Stimulated activated naive CD8-positive, alpha-beta T cell treated with anti-CD3 and anti-CD28 coated beads, Interleukin-15, Interleukin-2, amounts not matched to agents 100 ng/mL and 50 ng/mL, for 24 hours (primary cell): ENCODE measurements around the gene FIGNL2.
"Not testable (repeated sequence)": the region's sequence is repeated elsewhere in the genome, so short reads cannot be mapped to it uniquely, and the experiment has no call there.

Experiments used
- H3K27ac Mint-ChIP-seq: one replicate; pipeline ENCODE4 v1.8.0; 2021; ENCODE audit warnings: mild to moderate bottlenecking, mixed read lengths
- H3K27me3 Mint-ChIP-seq: one replicate; pipeline ENCODE4 v1.8.0; 2021; ENCODE audit warnings: mixed read lengths
- H3K36me3 Mint-ChIP-seq: one replicate; pipeline ENCODE4 v1.8.0; 2021; ENCODE audit warnings: low read depth, mixed read lengths
- H3K4me1 Mint-ChIP-seq: one replicate; pipeline ENCODE4 v1.8.0; 2021; ENCODE audit warnings: low read depth, mixed read lengths
- H3K4me3 Mint-ChIP-seq: one replicate; pipeline ENCODE4 v1.8.0; 2021; ENCODE audit warnings: mild to moderate bottlenecking, mixed read lengths
- H3K9me3 Mint-ChIP-seq: one replicate; pipeline ENCODE4 v1.8.0; 2021; ENCODE audit warnings: mixed read lengths

Gene FIGNL2

GRCh38 chr12:51811203-51812202 is 37.0 kb downstream of the FIGNL2 start:
- peaks cover 10% of the 10 kb centered on the region for H3K27me3 Mint-ChIP-seq
- no peaks in the 10 kb centered on the region for H3K9me3 Mint-ChIP-seq
- H3K4me1 Mint-ChIP-seq = peaks cover 8% of the 10 kb centered on the region
- no peak overlapping the region for H3K4me3 Mint-ChIP-seq
- H3K27ac Mint-ChIP-seq = no peak overlapping the region
- H3K36me3 Mint-ChIP-seq = no peaks in the 10 kb centered on the region

- H3K4me3 Mint-ChIP-seq = no peak overlapping the region
- H3K9me3 Mint-ChIP-seq = no peaks in the 10 kb centered on the region
- H3K36me3 Mint-ChIP-seq = no peaks in the 10 kb centered on the region
- H3K4me1 Mint-ChIP-seq = no peaks in the 10 kb centered on the region
- no peak overlapping the region for H3K27ac Mint-ChIP-seq
- H3K27me3 Mint-ChIP-seq = peaks cover 3% of the 10 kb centered on the region
Observed at GRCh38 chr12:51809193-51809592, 39.3 kb downstream of the FIGNL2 start.

DNA sequence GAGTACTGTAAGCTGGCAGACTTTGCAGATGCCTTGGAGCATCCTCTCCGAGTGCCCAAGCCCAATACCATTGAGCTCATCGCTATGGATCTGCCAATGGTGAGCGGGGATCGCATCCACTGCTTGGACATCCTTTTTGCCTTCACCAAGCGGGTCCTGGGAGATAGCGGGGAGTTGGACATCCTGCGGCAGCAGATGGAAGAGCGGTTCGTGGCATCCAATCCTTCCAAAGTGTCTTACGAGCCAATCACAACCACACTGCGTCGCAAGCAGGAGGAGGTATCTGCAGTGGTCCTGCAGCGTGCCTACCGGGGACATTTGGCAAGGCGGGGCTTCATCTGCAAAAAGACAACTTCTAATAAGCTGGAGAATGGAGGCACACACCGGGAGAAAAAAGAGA is 41.6 kb downstream of the FIGNL2 start:
- Mint-ChIP-seq H3K4me1 (no peaks in the 10 kb centered on the region), H3K36me3 (no peaks in the 10 kb centered on the region), H3K27ac (no peak overlapping the region), H3K4me3 (no peak overlapping the region), H3K9me3 (no peaks in the 10 kb centered on the region), H3K27me3 (peaks cover 3% of the 10 kb centered on the region)

GRCh38 chr12:51801027-51801426 is 47.5 kb downstream of the FIGNL2 start:
- Mint-ChIP-seq H3K4me3 (no peak overlapping the region), H3K27ac (no peak overlapping the region), H3K27me3 (no peaks in the 10 kb centered on the region), H3K4me1 (no peaks in the 10 kb centered on the region), H3K9me3 (no peaks in the 10 kb centered on the region), H3K36me3 (no peaks in the 10 kb centered on the region)

DNA sequence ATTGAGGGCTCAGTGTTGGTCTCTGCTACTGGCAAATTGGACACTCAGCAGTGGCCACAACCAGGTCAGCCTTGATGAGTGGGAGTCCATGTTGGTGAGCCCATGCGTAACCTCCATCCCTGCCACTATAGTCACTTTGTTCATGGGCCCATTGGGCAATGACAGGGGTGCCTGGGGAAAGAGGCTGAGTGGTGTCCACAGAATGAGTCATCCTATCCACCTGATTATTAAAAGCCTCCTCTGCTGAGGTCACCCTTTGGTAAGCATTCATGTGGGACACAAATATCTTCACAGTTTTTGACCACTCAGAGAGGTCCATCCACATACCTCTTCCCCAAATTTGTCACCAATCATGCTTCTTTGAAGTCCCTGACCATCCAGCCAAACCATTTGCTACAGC is 50.0 kb downstream of the FIGNL2 start:
- Mint-ChIP-seq H3K4me1 (no peaks in the 10 kb centered on the region), H3K4me3 (no peak overlapping the region), H3K9me3 (no peaks in the 10 kb centered on the region), H3K36me3 (no peaks in the 10 kb centered on the region), H3K27me3 (no peaks in the 10 kb centered on the region), H3K27ac (no peak overlapping the region)

DNA sequence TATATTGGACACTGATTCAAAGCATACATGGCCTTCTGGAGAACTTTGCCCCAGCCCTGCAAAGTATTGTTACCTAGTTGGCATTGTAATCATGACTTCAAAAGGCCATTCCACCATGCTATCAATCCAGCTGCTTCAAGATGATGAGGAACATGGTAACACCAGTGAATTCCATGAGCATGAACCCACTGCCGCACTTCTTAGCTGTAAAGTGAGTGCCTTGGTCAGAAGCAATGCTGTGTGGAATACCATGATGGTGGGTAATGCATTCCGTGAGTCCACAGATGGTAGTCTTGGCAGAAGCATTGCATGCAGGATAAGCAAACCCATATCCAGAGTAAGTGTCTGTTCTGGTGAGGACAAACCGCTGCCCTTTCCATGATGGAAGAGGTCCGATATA is 50.5 kb downstream of the FIGNL2 start:
- not testable (repeated sequence) for H3K27ac Mint-ChIP-seq, H3K36me3 Mint-ChIP-seq, H3K27me3 Mint-ChIP-seq, H3K4me1 Mint-ChIP-seq, H3K4me3 Mint-ChIP-seq, H3K9me3 Mint-ChIP-seq

GRCh38 chr12:51797301-51797700 is 51.2 kb downstream of the FIGNL2 start:
- Mint-ChIP-seq H3K4me3 (no peak overlapping the region), H3K27ac (no peak overlapping the region), H3K27me3 (no peaks in the 10 kb centered on the region), H3K4me1 (no peaks in the 10 kb centered on the region), H3K9me3 (no peaks in the 10 kb centered on the region), H3K36me3 (no peaks in the 10 kb centered on the region)

DNA sequence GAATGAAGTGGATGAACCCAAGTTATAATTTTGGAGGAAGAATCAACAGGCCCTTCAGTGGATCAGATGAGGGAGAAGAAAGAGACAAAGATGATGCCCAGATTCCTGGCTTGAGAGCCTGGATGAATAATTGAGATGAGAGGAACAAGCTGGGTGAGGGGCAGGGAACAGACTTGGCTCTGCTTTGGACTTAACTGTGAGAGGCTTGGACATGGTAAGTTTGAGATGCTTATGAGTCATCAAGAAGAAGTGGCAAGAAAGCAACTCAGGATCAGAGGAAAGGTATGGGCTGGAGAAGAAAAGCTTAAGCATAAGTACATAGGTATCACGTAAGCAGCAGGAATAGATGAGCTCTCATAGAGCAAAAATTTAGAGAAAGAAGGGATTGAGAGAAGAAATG is 55.3 kb downstream of the FIGNL2 start:
- Mint-ChIP-seq H3K9me3 (no peaks in the 10 kb centered on the region), H3K27me3 (no peaks in the 10 kb centered on the region), H3K27ac (no peak overlapping the region), H3K4me1 (no peaks in the 10 kb centered on the region), H3K4me3 (no peak overlapping the region), H3K36me3 (no peaks in the 10 kb centered on the region)

DNA sequence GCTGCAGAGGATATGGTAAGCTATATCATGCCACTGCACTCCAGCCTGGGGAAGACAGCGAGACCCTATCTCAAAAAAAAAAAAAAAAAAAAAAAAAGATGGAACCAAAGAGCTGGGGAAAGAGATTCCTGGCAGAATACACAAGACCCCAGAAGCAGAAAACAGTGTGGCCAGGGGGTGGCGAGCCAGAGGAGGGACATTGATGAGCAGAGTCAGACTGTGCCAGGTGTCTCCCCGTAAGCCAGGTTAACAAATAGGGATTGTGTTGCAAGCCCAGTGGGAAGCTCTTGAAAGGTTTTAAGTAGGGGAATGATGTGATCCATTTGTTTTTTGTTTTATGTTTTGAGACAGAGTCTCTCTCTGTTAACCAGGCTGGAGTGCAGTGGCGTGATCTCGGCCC is 56.1 kb downstream of the FIGNL2 start:
- Mint-ChIP-seq H3K36me3 (no peaks in the 10 kb centered on the region), H3K4me1 (no peaks in the 10 kb centered on the region), H3K9me3 (no peaks in the 10 kb centered on the region), H3K4me3 (no peak overlapping the region), H3K27ac (no peak overlapping the region), H3K27me3 (no peaks in the 10 kb centered on the region)

DNA sequence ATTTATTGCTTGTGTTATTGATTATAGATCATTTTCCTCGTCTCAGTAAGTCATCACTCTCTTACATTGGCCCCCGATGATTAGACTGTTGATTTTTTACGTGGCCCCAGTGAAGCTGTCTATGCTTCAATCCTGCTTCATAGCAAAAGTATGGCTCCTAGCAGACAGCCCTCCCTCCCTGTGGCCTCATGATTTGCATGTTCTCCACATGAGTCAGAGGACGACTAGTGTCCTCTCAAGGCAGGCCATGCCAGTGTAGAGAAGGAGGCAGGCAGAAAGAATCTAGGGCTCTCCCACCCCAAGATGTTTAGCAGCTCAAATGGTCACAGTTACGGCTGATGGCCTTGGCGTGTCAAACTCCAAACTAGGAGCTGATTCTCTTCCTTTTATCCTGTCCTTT is 59.6 kb downstream of the FIGNL2 start:
- no peaks in the 10 kb centered on the region for H3K27me3 Mint-ChIP-seq
- no peaks in the 10 kb centered on the region for H3K9me3 Mint-ChIP-seq
- H3K4me1 Mint-ChIP-seq = peaks cover 7% of the 10 kb centered on the region
- H3K36me3 Mint-ChIP-seq = no peaks in the 10 kb centered on the region
- no peak overlapping the region for H3K27ac Mint-ChIP-seq
- no peak overlapping the region for H3K4me3 Mint-ChIP-seq

DNA sequence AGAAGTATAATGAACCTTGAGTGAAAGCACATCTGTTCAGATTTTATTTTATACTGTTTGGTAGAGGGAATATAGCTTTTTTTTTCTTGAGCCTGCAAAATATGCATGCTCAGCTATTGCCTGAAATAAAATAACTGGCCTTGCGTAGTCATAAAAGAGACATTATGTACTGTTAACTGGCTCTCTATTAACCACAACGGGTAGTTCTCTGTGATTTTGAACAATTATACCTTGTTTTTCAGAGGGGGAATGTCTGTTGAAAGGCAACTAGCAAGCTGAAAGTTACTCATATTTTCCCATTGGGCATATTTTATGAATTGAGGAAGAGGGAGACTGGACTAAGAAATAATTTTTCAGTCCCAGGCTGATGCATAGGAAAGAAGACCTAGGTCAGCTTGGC is 62.6 kb downstream of the FIGNL2 start:
- no peaks in the 10 kb centered on the region for H3K27me3 Mint-ChIP-seq
- H3K4me3 Mint-ChIP-seq = no peak overlapping the region
- H3K9me3 Mint-ChIP-seq = no peaks in the 10 kb centered on the region
- no peak overlapping the region for H3K27ac Mint-ChIP-seq
- no peaks in the 10 kb centered on the region for H3K36me3 Mint-ChIP-seq
- peaks cover 11% of the 10 kb centered on the region for H3K4me1 Mint-ChIP-seq

GRCh38 chr12:51784688-51785087 is 63.8 kb downstream of the FIGNL2 start:
- Mint-ChIP-seq H3K36me3 (no peaks in the 10 kb centered on the region), H3K27ac (no peak overlapping the region), H3K4me3 (no peak overlapping the region), H3K4me1 (peaks cover 23% of the 10 kb centered on the region), H3K9me3 (no peaks in the 10 kb centered on the region), H3K27me3 (no peaks in the 10 kb centered on the region)

DNA sequence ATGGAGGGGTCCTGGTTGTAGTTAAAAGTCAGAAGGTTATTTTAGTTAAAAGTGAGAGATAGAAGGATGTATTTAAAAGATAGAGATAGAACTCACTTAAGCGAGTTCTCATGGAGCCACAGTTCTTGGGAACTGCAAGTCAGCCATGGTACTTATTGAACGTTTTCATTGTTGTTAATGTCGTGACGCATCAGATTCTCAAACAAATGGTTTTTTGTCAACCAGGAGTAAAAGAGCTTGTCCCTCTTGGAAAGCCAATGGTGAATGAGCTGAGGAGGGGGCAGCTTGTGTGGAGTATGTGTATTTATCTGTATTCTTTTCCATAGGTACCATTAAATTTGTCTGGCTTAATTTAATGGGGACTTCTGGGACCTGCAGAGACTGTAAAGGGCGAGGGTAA is 68.6 kb downstream of the FIGNL2 start:
- no peak overlapping the region for H3K27ac Mint-ChIP-seq
- H3K9me3 Mint-ChIP-seq = no peaks in the 10 kb centered on the region
- H3K4me1 Mint-ChIP-seq = peaks cover 21% of the 10 kb centered on the region
- H3K36me3 Mint-ChIP-seq = no peaks in the 10 kb centered on the region
- no peak overlapping the region for H3K4me3 Mint-ChIP-seq
- no peaks in the 10 kb centered on the region for H3K27me3 Mint-ChIP-seq

DNA sequence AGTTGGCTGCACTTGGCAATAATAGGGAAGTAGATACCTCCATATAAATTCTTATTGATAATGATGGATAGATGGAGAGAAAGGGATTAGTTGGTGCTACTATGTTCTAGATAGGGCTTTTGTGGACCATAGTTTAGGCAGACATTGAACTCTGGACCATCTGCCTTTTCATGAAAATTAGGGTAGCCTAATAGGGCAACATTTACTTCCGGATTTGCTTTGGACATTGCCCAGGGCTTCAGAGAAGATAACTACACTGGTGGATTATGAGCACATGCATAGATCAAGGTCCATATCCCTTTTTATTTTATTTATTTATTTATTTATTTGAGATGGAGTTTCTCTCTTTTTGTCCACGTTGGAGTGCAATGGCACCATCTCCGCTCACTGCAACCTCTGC is 70.5 kb downstream of the FIGNL2 start:
- Mint-ChIP-seq H3K9me3 (no peaks in the 10 kb centered on the region), H3K27ac (no peak overlapping the region), H3K27me3 (no peaks in the 10 kb centered on the region), H3K4me3 (no peak overlapping the region), H3K36me3 (no peaks in the 10 kb centered on the region), H3K4me1 (peaks cover 18% of the 10 kb centered on the region)

GRCh38 chr12:51777457-51777856 is 71.1 kb downstream of the FIGNL2 start:
- no peak overlapping the region for H3K4me3 Mint-ChIP-seq
- H3K27ac Mint-ChIP-seq = no peak overlapping the region
- H3K36me3 Mint-ChIP-seq = no peaks in the 10 kb centered on the region
- peaks cover 18% of the 10 kb centered on the region for H3K4me1 Mint-ChIP-seq
- no peaks in the 10 kb centered on the region for H3K27me3 Mint-ChIP-seq
- H3K9me3 Mint-ChIP-seq = no peaks in the 10 kb centered on the region

DNA sequence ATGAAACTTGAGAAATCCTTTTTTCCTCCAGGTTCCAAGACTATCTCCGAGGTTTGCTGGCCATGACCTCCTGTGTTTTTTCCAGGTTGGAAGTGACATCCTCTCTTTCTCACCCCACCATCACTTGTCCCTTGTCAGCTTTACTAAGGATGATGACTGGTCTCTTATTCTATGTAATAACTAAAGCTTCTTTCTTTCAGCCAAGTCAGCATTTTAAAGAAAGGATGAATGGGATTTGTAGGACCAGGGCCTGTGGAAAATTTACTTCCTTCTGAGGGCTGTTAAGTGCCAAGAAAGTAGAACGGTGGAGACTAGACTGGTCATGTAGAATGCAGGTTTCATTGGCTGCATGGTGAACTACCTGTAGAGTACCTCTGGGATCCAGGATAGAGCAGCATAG is 73.6 kb downstream of the FIGNL2 start:
- peaks cover 4% of the 10 kb centered on the region for H3K4me1 Mint-ChIP-seq
- H3K9me3 Mint-ChIP-seq = no peaks in the 10 kb centered on the region
- H3K27me3 Mint-ChIP-seq = no peaks in the 10 kb centered on the region
- H3K4me3 Mint-ChIP-seq = no peak overlapping the region
- no peaks in the 10 kb centered on the region for H3K36me3 Mint-ChIP-seq
- H3K27ac Mint-ChIP-seq = peak overlapping the region; percentile 31
